HEK293T (cell line): ENCODE data around the gene SYNJ2.

Experiments
- ARNT ChIP-seq: fragments of 450-650 bp; IDR thresholded peaks from 2 replicates; pipeline ENCODE4 v1.6.1; 2017; ENCODE audit warnings: mild to moderate bottlenecking
- ELF4 ChIP-seq: fragments of 450-650 bp; IDR thresholded peaks from 2 replicates; pipeline ENCODE4 v1.6.1; 2017; ENCODE audit warnings: antibody characterized with exemption
- FOXA1 ChIP-seq: fragments of 450-650 bp; IDR thresholded peaks from 2 replicates; pipeline ENCODE4 v1.6.1; 2016; ENCODE audit warnings: mild to moderate bottlenecking
- FOXK2 ChIP-seq: fragments of 450-650 bp; IDR thresholded peaks from 2 replicates; pipeline ENCODE4 v1.6.1; 2016; ENCODE audit warnings: mild to moderate bottlenecking
- FOXM1 ChIP-seq: fragments of 450-650 bp; IDR thresholded peaks from 2 replicates; pipeline ENCODE4 v1.6.1; 2017; ENCODE audit warnings: mild to moderate bottlenecking, borderline replicate concordance
- LEF1 ChIP-seq: fragments of 450-650 bp; IDR thresholded peaks from 2 replicates; pipeline ENCODE4 v1.6.1; 2017; ENCODE audit warnings: mild to moderate bottlenecking, borderline replicate concordance

- TF ChIP-seq ARNT: no peak
- no peak for TF ChIP-seq FOXM1
- TF ChIP-seq LEF1: no peak
- no peak for TF ChIP-seq ELF4
- TF ChIP-seq FOXK2: no peak
- no peak for TF ChIP-seq FOXA1
These were observed 67.7 kb downstream of the SYNJ2 start for GRCh38 chr6:158049055-158050028.
